HUES6 (cell line): Measurements from ENCODE around the gene CA4.

Experiments
- H3K27ac ChIP-seq: 2 replicates; pipeline ENCODE4 v1.7.0; 2013; ENCODE audit warnings: low read depth, mild to moderate bottlenecking, low read length, inconsistent platforms
- H3K27me3 ChIP-seq: 2 replicates; pipeline ENCODE4 v1.6.1; 2013; ENCODE audit warnings: low read length; ENCODE audit not compliant: control insufficient read depth, insufficient read depth
- H3K36me3 ChIP-seq: 2 replicates; pipeline ENCODE4 v1.6.1; 2013; ENCODE audit warnings: low read length; ENCODE audit not compliant: control insufficient read depth, insufficient read depth
- H3K4me1 ChIP-seq: 2 replicates; pipeline ENCODE4 v1.6.1; 2013; ENCODE audit warnings: low read length; ENCODE audit not compliant: control insufficient read depth, insufficient read depth
- H3K4me3 ChIP-seq: 2 replicates; pipeline ENCODE4 v1.5.1; 2013; ENCODE audit warnings: low read depth, low read length
- H3K9ac ChIP-seq: one replicate; pipeline ENCODE4 v1.6.1; 2013; ENCODE audit warnings: mild to moderate bottlenecking, low read length
- H3K9me3 ChIP-seq: 2 replicates; pipeline ENCODE4 v1.6.1; 2013; ENCODE audit warnings: low read depth, low read length; ENCODE audit not compliant: control insufficient read depth, insufficient read depth

Gene CA4

GRCh38 chr17:60145006-60145935, 4.5 kb upstream of the CA4 start:
- H3K4me1 ChIP-seq = peaks cover 44% of the 10 kb centered on the region
- H3K9me3 ChIP-seq = no peaks in the 10 kb centered on the region
- H3K36me3 ChIP-seq = no peaks in the 10 kb centered on the region
- H3K27ac ChIP-seq = no peak overlapping the region
- H3K27me3 ChIP-seq = peaks cover 92% of the 10 kb centered on the region
- no peak overlapping the region for H3K4me3 ChIP-seq
- no peak overlapping the region for H3K9ac ChIP-seq

GRCh38 chr17:60146206-60146605, 3.6 kb upstream of the CA4 start:
- H3K9ac ChIP-seq = no peak overlapping the region
- H3K27ac ChIP-seq = no peak overlapping the region
- peaks cover 40% of the 10 kb centered on the region for H3K4me1 ChIP-seq
- no peaks in the 10 kb centered on the region for H3K9me3 ChIP-seq
- no peaks in the 10 kb centered on the region for H3K36me3 ChIP-seq
- no peak overlapping the region for H3K4me3 ChIP-seq
- H3K27me3 ChIP-seq = peaks cover 92% of the 10 kb centered on the region

- Histone ChIP-seq H3K9ac (no peak overlapping the region), H3K27ac (no peak overlapping the region), H3K4me1 (peaks cover 38% of the 10 kb centered on the region), H3K4me3 (no peak overlapping the region), H3K36me3 (no peaks in the 10 kb centered on the region), H3K9me3 (no peaks in the 10 kb centered on the region), H3K27me3 (peaks cover 93% of the 10 kb centered on the region)
Observed at GRCh38 chr17:60147553-60148223, 2.1 kb upstream of the CA4 start.

GRCh38 chr17:60148373-60148772, 1.4 kb upstream of the CA4 start:
- H3K27me3 ChIP-seq = peaks cover 91% of the 10 kb centered on the region
- no peaks in the 10 kb centered on the region for H3K9me3 ChIP-seq
- peaks cover 32% of the 10 kb centered on the region for H3K4me1 ChIP-seq
- H3K9ac ChIP-seq = no peak overlapping the region
- H3K36me3 ChIP-seq = no peaks in the 10 kb centered on the region
- no peak overlapping the region for H3K4me3 ChIP-seq
- no peak overlapping the region for H3K27ac ChIP-seq

DNA sequence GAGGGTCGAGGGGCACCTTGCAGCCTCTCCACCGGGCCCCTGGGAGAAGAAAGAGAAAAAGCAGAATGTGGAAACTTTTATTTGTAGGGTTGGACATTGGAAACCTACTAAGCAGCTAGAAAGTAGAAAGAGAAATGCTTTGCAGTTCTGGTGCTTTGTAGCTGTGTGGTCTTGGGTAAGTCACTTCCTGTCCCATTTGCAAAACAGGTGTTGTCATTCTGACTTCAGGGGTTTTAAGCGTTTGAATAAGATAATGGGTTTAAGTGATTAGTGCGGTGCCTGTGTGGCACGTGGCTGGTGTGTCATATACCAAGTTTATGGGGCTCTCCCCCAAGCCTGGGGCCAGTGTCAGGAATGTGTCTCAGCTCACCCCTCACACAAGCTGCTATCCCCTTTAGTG, 1.6 kb downstream of the CA4 start:
- H3K9me3 ChIP-seq = no peaks in the 10 kb centered on the region
- no peak overlapping the region for H3K9ac ChIP-seq
- peaks cover 69% of the 10 kb centered on the region for H3K27me3 ChIP-seq
- peak overlapping the region; percentile 62; the same call in 1 of the 2 replicates for H3K4me3 ChIP-seq
- H3K27ac ChIP-seq = no peak overlapping the region
- H3K36me3 ChIP-seq = no peaks in the 10 kb centered on the region
- peaks cover 23% of the 10 kb centered on the region for H3K4me1 ChIP-seq

DNA sequence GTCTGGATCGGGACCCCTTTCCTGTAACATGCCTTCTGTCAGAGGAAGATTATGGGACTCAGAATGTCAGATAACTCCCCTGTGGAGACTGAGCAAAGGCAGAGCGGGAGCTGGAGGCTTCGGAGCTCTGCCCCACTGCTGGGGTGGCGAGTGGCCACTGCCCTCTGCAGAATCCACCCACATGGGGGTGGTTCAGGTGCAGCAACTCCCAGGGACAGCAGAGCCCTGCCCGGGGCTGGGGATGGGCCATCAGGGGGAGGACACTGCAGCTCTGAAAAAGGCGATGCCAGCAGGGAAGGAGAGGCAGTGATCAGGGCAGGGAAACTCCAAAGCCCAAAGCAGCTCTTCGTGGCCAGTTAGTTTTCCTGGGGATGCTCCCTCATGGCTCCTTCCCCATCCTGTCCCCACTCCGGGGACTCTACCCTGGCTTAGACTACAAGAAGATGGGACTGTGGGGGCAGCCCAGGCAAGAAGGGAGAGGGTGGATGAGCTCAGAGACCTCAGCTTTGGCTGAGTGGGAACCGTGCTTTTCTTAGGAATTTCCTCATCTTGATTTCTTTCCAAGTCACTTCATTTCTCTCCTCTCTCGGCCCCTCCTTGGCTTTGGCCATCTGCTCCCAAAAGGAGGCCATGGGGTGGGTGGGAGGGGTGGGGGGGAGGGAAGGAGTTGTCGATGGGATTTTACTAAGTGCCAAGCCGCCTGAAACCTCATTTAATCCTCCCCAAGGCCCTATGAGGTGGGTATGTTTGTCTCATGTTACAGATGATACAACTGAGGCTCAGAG, 4.0 kb downstream of the CA4 start:
- peaks cover 33% of the 10 kb centered on the region for H3K4me1 ChIP-seq
- no peak overlapping the region for H3K4me3 ChIP-seq
- H3K36me3 ChIP-seq = no peaks in the 10 kb centered on the region
- no peaks in the 10 kb centered on the region for H3K9me3 ChIP-seq
- H3K27me3 ChIP-seq = peaks cover 47% of the 10 kb centered on the region
- H3K9ac ChIP-seq = no peak overlapping the region
- H3K27ac ChIP-seq = no peak overlapping the region

DNA sequence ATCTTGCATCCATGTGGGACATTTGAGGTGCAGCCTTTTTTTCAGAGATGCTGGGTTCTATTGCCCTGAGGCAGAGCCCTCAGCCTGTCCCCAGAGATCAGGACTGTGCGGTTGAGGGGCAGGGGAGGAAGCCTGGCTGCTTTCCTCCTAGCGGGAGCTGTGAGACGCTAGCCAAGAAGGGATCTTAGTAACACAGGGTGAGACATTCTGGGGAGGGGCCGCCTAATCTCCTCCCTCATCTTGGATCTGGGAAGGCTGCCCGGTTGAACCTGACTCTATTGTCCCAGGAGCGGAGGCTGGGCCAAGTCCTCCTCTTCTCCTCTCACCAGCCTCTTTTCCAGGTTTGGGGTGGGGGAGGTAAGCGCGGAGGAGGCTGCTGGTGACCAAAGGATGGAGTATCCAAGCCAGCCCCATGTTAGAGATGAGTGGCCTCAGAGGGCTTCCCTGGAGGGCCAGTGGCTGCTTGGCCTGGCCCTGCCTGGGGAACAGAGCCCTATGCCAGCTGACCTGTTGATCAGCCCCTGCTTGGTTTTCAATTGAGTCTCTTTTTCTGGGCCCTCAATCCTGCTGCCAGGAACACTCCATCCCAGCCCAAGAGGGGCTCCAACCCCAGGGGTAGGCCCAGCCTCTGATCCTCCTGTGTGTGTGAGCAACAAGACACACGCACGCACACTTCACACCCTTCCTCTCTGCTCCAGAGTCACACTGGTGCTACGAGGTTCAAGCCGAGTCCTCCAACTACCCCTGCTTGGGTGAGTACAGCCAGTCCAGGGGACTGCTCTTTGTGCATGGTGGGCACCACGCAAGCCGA, 5.0 kb downstream of the CA4 start:
- Histone ChIP-seq H3K36me3 (no peaks in the 10 kb centered on the region), H3K9me3 (no peaks in the 10 kb centered on the region), H3K27me3 (peaks cover 36% of the 10 kb centered on the region), H3K4me1 (peaks cover 36% of the 10 kb centered on the region), H3K4me3 (no peak overlapping the region), H3K27ac (no peak overlapping the region), H3K9ac (no peak overlapping the region)

- Histone ChIP-seq H3K36me3 (no peaks in the 10 kb centered on the region), H3K27me3 (peaks cover 30% of the 10 kb centered on the region), H3K9ac (no peak overlapping the region), H3K9me3 (no peaks in the 10 kb centered on the region), H3K4me1 (peaks cover 39% of the 10 kb centered on the region), H3K4me3 (no peak overlapping the region), H3K27ac (no peak overlapping the region)
Observed at GRCh38 chr17:60155427-60155814, 5.6 kb downstream of the CA4 start.

DNA sequence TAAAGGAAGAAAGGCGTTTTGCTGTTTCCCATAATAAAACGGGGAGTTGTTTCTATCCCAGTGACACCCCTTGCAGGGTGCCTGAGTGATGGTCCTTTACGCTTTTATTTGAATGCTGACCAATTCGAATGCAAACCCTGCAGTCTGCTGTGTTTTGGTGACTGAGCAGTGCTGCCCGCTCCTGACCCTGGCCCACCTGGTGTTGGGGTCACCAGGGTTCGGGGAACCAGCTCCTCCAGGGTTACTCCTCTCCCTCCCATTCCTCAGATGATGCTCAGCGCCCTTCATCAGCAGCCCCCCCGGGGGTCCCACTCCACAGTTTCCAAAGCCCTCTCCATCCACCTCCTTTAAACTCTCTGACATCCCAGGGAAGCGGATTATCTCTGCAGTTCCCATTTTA, 6.0 kb downstream of the CA4 start:
- peaks cover 39% of the 10 kb centered on the region for H3K4me1 ChIP-seq
- no peak overlapping the region for H3K27ac ChIP-seq
- no peaks in the 10 kb centered on the region for H3K36me3 ChIP-seq
- no peak overlapping the region for H3K9ac ChIP-seq
- H3K27me3 ChIP-seq = peaks cover 26% of the 10 kb centered on the region
- H3K4me3 ChIP-seq = no peak overlapping the region
- H3K9me3 ChIP-seq = no peaks in the 10 kb centered on the region

- Histone ChIP-seq H3K27ac (no peak overlapping the region), H3K9ac (no peak overlapping the region), H3K27me3 (peaks cover 17% of the 10 kb centered on the region), H3K4me1 (peaks cover 44% of the 10 kb centered on the region), H3K36me3 (no peaks in the 10 kb centered on the region), H3K4me3 (no peak overlapping the region), H3K9me3 (no peaks in the 10 kb centered on the region)
Observed at GRCh38 chr17:60156746-60157145, 7.0 kb downstream of the CA4 start.
